ENCODE data around the gene FAM81A.
A peak's percentile ranks its signal among the peaks of the same experiment; 100 is the strongest.
"Not testable (repeated sequence)": the region's sequence is repeated elsewhere in the genome, so short reads cannot be mapped to it uniquely, and the experiment has no call there.

The FAM81A gene

DNA sequence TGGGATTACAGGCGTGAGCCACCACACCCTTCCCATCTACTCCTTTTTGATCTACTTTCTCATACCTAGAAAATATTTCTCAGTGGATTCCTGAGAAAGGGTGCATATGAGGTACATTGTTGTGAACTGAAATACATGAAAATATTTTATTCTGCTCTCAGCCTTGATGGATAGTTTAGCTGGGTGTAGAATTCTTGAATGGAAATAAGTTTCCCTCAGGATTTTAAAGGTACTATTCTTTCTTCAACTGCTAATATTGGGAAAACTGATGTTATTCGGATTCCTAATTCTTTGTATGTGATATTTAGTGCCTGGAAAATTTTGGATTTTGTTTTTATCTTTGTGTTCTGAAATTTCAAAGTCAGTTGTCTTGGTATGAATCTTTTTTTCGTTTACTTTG is 9.1 kb upstream of the FAM81A start:
- not testable (repeated sequence) for DNase-seq

- DNase-seq = no peak
Measured at GRCh38 chr15:59432389-59432788, 5.6 kb upstream of the FAM81A start.

GRCh38 chr15:59434481-59434880 is 3.5 kb upstream of the FAM81A start:
- DNase-seq = no peak

DNA sequence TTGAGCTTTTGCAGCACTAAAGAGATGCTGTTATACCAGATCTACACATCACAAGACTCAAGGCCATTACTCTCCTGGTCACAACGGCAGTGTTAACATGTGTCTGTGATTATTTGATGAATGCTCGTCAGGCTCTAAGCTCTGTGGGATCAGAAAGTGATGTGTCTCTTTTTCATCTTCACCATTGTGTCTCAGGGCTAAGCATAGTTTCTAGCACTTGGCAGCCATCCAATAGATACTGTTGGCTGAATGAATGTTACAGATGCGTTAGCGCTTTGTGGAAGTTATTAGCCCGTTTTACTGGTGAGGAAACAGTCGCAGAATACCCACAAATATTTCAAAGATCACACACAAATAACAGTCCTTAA is 1.2 kb upstream of the FAM81A start:
- no peak for DNase-seq

- DNase-seq = no peak
Measured at GRCh38 chr15:59437142-59437816, 707 bp upstream of the FAM81A start.

DNA sequence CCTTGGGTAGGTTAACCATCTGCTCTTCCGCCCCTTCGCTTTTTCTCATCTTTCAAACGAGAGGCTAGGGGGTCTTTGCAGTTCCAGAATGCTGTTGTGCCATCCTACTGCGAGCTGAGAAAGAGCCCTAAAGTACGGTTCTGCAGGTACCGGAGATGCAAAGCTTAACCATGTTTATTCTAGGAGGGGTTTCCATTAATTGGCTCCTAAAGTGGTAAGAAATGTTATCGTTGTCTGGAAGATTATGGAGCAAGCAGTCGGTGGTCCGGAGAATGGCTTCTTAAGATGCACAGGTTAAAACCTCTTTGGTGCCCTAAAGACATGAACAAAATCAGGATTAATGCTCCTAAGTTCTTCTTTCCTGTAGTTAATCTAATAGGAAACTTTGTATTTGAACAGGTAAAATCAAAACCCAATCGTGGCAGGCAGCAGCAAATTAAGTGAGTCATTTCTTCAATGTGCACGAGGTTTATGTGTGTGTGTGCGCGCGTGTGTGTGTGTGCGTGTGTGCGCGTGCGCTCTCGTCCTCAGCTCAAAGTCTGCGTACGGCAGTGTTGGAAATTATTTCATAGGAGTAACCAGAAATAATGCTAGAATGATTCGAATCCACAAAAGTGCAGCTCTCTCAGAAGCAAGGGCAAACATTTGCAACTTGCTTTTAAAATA is 772 bp downstream of the FAM81A start:
- DNase-seq = no peak

DNA sequence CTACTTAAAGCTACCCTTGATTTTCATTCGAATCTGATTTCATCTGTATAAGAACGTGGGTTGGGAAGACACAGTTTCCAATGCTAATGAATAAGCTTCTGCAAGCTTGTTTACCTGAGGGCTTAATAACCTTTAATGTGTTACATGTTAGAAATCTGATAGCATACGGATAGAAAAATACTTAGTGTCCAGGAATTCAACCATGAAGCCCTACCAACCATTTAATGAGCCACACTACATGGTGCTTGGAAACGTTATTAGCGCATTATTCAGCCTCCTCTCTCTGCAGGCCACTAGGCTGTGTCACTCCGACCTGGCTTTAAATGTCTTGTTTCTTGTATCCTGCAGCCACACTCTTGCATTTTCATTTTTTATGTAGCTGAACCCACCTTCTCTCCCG is 1.6 kb downstream of the FAM81A start:
- no peak for DNase-seq

DNA sequence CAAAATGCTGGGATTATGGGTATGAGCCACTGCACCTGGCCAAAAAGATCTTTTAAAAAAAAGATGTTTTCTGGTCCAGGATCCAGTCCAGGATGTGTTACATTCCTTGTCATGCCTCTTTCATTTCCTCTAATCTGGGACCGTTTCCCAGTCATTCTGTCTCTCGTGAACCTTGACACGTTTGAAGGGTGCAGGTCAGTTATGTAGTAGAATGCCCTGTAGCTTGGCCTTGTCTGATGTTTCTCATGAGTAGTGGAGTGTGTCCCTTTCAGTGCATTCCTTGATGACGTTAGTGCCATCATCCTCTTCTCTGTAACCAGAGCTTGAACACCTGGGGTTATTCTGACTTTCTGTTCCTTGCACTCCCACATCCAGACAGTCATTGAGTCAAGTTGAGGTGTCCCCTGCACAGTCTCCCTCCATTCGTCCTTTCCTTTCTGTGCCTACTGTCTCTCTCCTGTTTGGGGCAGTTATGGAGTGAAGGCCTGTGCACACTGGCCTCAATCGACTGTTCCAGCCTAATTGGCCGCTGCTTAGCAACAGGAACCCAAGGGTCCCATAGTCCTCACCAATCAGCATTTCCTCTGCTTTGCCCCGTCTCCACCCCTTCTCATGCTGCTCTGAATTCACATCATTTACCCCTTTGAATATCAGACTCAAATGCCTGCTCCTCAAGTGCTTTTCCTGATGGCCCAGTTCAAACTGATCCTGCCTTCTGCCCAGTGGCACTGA is 5.5 kb downstream of the FAM81A start:
- DNase-seq = no peak

GRCh38 chr15:59444081-59444835 is 6.3 kb downstream of the FAM81A start:
- DNase-seq = no peak

- DNase-seq = no peak
Measured at GRCh38 chr15:59444980-59445545, 7.1 kb downstream of the FAM81A start.

GRCh38 chr15:59446232-59446957 is 8.4 kb downstream of the FAM81A start:
- no peak for DNase-seq

GRCh38 chr15:59447367-59447766 is 9.4 kb downstream of the FAM81A start:
- no peak for DNase-seq

DNA sequence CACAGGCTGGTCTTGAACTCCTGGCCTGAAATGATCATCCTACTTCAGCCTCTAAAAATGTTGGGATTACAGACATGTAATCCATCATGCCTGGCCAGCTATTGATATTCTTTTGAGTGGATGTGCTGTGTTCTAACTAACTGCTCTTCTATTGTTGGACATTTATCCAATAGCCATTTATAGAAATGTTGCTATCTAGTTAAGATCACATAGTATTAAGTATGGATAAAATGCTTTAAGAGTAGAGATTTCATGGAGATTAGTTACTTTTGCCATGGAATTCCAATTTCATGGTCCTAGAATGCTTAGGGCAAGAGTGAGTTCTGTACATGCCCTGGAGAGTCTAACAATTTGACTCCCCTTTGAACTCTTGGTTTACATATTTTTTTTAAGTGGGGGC is 10.9 kb downstream of the FAM81A start:
- no peak for DNase-seq

DNA sequence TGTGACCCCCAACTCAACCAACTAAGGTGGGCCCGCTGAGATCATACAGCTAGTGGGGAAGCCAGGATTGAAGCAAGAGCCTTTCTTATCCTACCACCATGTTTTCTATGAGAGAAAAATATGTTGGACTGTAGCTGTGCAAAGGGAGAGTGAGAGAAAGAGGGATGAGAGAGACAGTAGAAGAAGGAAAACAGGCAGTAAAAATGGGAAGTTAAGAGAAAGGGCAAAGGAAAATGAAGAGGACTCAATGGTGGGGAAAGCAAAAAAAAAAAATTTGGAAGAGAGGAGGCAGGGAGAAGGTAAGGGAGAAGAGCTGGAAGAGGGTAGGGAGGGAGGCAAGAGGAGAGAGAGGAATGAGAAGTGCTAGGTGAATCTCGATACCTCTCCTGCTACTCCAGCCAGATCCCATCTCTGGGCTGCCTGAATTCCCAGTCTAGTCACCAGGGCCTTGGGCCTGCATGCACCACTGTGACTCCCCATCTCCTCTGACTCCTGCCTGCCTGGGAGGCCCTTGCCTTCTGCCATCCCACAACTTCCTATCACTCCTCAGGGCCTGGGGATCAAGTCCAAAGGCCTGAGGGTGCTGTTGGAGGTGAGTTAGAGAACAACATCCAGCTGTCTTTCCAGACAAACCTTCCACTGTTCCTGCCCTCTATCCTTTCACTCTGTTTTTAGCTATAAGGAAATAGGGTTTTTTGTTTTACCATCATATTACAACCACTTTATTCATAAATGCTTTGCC is 15.7 kb downstream of the FAM81A start:
- DNase-seq = no peak

- DNase-seq = peak; percentile 38
Measured at GRCh38 chr15:59456114-59456513, 18.1 kb downstream of the FAM81A start.

GRCh38 chr15:59457103-59457502 is 19.1 kb downstream of the FAM81A start:
- DNase-seq = no peak

DNA sequence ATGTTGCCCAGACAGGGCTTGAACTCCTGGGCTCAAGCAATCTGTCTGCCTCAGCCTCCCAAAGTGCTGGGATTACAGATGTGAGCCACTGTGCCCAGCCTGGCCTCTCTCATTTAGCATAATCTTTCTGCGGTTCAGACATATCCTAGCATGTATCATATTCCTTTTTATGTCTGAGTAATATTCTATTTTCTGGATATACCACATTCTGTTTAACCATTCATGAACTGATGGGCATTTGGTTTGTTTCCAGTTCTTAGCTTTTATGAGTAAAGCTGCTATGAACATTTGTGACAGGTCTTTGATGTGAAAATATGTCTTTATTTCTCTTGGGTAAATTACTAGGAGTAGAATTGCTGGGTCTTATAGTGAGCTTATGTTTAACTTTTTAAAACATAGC is 23.5 kb downstream of the FAM81A start:
- no peak for DNase-seq

DNA sequence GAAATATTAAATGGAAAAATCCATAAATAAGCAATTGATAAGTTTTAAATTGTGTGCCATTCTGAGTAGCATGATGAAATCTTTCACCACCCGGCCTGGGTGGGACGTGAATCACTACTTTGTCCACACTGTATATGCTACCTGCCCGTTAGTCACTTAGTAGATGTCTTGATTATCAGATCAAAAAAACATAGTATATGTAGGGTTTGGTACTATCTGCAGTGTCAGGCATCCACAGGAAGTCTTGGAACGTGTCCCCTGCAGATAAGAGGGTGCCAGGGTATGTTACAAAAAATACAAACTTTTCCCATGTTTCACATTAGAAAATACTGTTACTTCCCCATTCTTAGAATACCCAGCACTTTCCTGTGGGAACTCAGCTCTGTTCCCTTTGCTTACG is 35.2 kb downstream of the FAM81A start:
- DNase-seq = no peak

DNA sequence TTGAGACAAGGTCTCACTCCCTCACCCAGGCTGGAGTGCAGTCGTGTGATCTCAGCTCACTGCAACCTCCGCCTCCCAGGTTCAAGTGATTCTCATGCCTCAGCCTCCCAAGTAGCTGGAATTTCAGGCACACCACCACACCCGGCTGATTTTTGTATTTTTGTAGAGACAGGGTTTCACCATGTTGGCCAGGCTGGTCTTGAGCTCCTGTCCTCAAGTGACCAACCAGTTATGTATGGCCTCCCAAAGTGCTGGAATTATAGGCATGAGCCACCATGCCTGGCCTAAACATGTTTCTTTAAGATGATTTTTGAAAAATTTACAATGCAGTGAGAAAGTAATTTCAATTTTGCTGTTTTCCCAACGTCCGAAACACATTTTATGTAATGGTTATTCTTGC is 37.2 kb downstream of the FAM81A start:
- not testable (repeated sequence) for DNase-seq

DNA sequence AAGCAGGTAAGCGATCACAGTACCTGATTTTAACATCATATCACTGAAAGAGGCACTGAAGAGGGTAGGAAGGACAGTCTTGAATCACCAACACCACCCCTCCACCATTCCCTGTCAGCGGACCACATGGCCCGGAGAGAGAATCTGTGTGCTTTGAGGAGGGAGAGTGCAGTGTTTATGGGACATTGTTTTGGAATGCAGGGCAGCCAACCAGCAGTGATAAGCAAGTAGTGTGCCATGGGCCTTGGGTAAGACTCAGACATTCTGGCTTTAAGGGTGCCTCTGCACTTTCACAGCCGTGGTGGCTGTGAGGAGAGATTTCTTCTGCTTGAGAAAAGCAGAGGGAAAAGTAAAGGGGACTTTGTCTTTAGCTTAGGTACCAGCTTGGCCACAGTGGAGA is 46.4 kb downstream of the FAM81A start:
- no peak for DNase-seq

DNA sequence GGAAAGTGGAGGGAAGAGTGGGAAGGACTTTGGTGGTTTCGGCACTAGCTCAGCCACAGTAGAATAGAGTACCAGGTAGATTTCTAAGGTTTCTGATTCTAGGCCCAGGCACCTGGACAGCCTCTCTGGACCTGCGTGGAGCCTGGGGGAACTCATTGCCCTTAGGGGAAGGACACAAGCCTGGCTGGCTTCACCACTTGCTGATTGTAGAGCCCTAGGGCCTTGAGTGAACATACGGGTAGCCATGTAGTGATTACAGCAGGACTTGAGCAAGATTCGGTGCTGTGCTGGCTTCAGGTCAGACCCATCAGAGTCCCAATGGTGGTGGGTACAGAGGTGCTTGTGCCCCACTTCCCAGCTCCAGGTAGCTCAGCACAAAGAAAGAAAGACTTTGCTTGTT is 47.0 kb downstream of the FAM81A start:
- no peak for DNase-seq

DNA sequence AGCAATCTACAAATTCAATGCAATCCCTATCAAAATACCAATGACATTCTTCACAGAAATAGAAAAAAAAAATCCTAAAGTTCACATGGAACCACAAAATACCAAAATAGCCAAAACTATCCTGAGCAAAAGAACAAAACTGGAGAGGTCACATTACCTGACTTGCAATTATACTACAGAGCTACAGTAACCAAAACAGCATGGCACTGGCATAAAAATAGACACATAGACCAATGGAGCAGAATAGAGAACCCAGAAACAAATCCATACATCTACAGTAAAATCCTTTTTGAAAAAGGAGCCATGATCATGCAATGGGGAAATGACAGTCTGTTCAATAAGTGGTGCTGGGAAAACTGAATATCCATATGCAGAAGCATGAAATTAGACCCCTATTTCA is 51.5 kb downstream of the FAM81A start:
- DNase-seq = not testable (repeated sequence)

Measured in NCI-H2029 (cell line).